HG03457 (cell line): ENCODE measurements around the gene TGFA.

ENCODE experiments used
- ATAC-seq: cut with Tn5 transposase; IDR thresholded peaks from one replicate; pipeline ENCODE4 v1.9.1; 2021; ENCODE audit warnings: moderate number of reproducible peaks; ENCODE audit not compliant: unreplicated experiment

Gene TGFA

GRCh38 chr2:70425682-70426301 is 127.8 kb downstream of the TGFA start:
- no peak for ATAC-seq

- no peak for ATAC-seq
Observed at GRCh38 chr2:70420740-70421139, 132.9 kb downstream of the TGFA start.

- ATAC-seq = no peak
Observed at GRCh38 chr2:70420143-70420542, 133.5 kb downstream of the TGFA start.

GRCh38 chr2:70418514-70418913 is 135.1 kb downstream of the TGFA start:
- ATAC-seq = no peak

GRCh38 chr2:70417011-70417410 is 136.6 kb downstream of the TGFA start:
- ATAC-seq = no peak

GRCh38 chr2:70412294-70413070 is 141.1 kb downstream of the TGFA start:
- ATAC-seq = no peak

GRCh38 chr2:70411483-70412125 is 142.0 kb downstream of the TGFA start:
- ATAC-seq = no peak

- no peak for ATAC-seq
Observed at GRCh38 chr2:70403267-70404053, 150.2 kb downstream of the TGFA start.

GRCh38 chr2:70400539-70400938 is 153.1 kb downstream of the TGFA start:
- no peak for ATAC-seq

- no peak for ATAC-seq
Observed at GRCh38 chr2:70399046-70399445, 154.6 kb downstream of the TGFA start.
